Memory B cell (primary cell): ENCODE results near the gene CAMTA1.

Source experiments
- ATAC-seq: fragments of 150-1000 bp; cut with Tn5 transposase; 2 replicates; pipeline ENCODE4 v1.10.0; 2021; ENCODE audit warnings: low read depth, mild to moderate bottlenecking, moderate library complexity
- DNase-seq, 2 donors: peaks; one replicate each; pipeline ENCODE4 v3.0.0; 2022; ENCODE audit warnings: low spot score in 2 of 2
- H3K27ac Mint-ChIP-seq: one replicate; pipeline ENCODE4 v1.8.0; 2022; ENCODE audit warnings: mild to moderate bottlenecking, moderate library complexity, mixed read lengths
- H3K27me3 Mint-ChIP-seq: one replicate; pipeline ENCODE4 v1.8.0; 2022; ENCODE audit warnings: mixed read lengths
- H3K36me3 Mint-ChIP-seq: one replicate; pipeline ENCODE4 v1.8.0; 2022; ENCODE audit warnings: mild to moderate bottlenecking, mixed read lengths
- H3K4me1 Mint-ChIP-seq: one replicate; pipeline ENCODE4 v1.8.0; 2022; ENCODE audit warnings: mixed read lengths
- H3K4me3 Mint-ChIP-seq: one replicate; pipeline ENCODE4 v1.8.0; 2022; ENCODE audit warnings: mild to moderate bottlenecking, moderate library complexity, mixed read lengths
- H3K9me3 Mint-ChIP-seq: one replicate; pipeline ENCODE4 v1.8.0; 2022; ENCODE audit warnings: mixed read lengths

CAMTA1 gene

DNA sequence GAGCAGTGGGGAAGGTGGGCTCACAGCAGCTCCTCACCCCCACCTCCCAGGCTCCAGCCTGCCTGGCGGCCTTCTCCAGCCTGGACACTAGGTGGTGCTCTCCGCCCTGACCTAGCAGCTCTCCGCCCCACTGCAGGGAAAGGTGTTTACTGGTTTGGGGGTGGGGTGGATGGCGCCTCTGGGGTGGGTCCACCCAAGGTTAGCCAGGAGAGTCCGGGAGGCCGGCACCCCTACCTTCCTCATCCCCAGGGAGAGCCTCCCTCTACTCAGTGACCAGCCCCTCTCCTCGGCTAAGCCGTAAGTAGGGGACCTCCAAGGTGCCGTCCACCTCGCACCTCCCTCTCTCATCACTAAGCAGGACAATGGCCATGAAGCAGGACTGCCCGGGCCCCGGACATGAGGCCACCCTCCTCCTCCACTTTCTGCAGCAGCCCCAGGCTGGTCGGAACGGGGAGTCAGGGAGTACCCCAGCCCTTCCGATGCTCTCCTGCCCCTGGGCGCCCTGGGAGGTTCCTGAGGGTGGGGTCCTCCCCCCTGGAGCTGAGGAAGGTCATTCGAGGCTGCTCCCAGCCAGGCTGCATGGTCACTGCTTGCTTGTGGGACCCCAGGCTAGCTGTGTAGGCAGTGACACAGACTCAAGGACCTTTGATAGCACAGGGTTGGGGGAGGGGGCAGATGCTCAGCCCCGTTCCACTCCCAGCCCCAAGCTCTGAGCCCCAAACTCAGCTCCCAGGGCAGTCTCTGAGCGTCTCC is 884.5 kb downstream of the CAMTA1 start:
- DNase-seq (peak; percentile 42 to 60), ATAC-seq (peak; percentile 72)
- Mint-ChIP-seq H3K27me3 (peaks cover 5% of the 10 kb centered on the region), H3K36me3 (no peaks in the 10 kb centered on the region), H3K4me3 (no peak overlapping the region), H3K9me3 (no peaks in the 10 kb centered on the region), H3K4me1 (peaks cover 16% of the 10 kb centered on the region), H3K27ac (no peak overlapping the region)

DNA sequence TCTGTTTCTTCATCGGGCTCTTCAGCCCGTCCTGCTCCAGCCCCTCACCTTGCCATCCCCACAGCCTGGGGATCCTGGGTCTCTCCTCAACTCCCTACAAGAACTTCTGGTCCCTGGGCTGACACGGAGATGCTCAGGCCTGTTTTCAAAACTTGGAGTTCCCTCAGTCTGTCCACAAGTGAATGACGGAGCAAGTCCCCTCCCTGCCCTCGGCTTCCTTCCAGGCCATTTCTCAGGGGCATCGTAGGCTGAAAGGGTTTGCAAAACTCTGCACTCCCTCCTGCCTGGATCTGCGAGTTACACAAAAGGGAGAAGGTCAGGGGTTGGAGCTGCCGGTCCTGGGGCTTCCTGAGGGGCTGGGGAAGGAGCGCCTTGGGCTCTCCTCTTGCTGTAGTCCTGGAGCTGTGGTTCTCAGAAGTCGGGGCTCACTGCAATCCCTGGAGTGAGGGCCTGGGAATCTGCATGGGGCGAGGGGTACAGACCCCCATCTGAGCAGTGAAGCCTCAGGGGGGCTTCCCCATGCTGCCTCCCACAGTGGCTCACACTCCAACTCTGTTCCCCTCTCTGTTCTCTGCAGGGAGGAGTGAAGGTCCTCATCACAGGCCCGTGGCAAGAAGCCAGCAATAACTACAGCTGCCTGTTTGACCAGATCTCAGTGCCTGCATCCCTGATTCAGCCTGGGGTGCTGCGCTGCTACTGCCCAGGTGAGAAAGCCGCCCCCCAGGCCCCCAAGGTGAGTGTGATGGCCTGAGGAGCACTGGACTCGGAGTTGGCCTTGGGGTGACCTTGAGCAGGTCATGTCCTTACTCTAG is 885.3 kb downstream of the CAMTA1 start:
- no peak overlapping the region for H3K27ac Mint-ChIP-seq

GRCh38 chr1:7671146-7671465 is 885.9 kb downstream of the CAMTA1 start:
- no peak for DNase-seq
- Mint-ChIP-seq H3K36me3 (no peaks in the 10 kb centered on the region), H3K27me3 (peaks cover 13% of the 10 kb centered on the region), H3K27ac (no peak overlapping the region), H3K4me1 (peaks cover 16% of the 10 kb centered on the region), H3K4me3 (no peak overlapping the region), H3K9me3 (no peaks in the 10 kb centered on the region)
- no peak for ATAC-seq

More for the DNA sequence above, 885.3 kb downstream of the CAMTA1 start:
- ATAC-seq (no peak), DNase-seq (no peak)
- peaks cover 16% of the 10 kb centered on the region for H3K4me1 Mint-ChIP-seq
- H3K36me3 Mint-ChIP-seq, result no peaks in the 10 kb centered on the region
- H3K27me3 Mint-ChIP-seq, result peaks cover 13% of the 10 kb centered on the region
- no peak overlapping the region for H3K4me3 Mint-ChIP-seq
- no peaks in the 10 kb centered on the region for H3K9me3 Mint-ChIP-seq

- Mint-ChIP-seq H3K27ac (no peak overlapping the region), H3K27me3 (peaks cover 13% of the 10 kb centered on the region), H3K4me1 (peaks cover 16% of the 10 kb centered on the region), H3K9me3 (no peaks in the 10 kb centered on the region), H3K4me3 (no peak overlapping the region), H3K36me3 (no peaks in the 10 kb centered on the region)
- DNase-seq (no peak), ATAC-seq (no peak)
These were observed 886.4 kb downstream of the CAMTA1 start for GRCh38 chr1:7671676-7672075.

GRCh38 chr1:7672864-7673263 is 887.6 kb downstream of the CAMTA1 start:
- Mint-ChIP-seq H3K4me3 (no peak overlapping the region), H3K36me3 (no peaks in the 10 kb centered on the region), H3K4me1 (peaks cover 15% of the 10 kb centered on the region), H3K9me3 (no peaks in the 10 kb centered on the region), H3K27me3 (peaks cover 13% of the 10 kb centered on the region), H3K27ac (no peak overlapping the region)
- no peak for DNase-seq
- no peak for ATAC-seq

DNA sequence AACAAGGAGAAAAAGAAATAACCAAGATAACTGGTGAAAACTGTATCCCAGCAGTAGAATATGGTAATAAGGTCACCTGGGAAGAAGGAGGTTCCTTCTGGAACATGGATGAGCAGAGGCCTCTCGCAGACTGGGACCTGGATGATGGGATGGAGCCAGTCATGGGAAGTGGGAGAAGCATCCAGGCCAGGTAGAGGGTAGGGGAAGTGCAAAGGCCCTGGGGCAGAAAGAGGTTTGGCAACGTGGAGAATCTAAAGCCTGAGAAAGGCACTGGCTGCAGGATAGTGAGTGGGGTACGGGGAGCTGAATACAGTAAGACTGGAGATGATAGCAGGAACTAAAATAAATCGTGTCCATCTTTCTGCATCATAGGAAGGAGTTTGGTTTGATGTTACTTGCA is 889.7 kb downstream of the CAMTA1 start:
- DNase-seq, result no peak
- no peak overlapping the region for H3K4me3 Mint-ChIP-seq
- peaks cover 7% of the 10 kb centered on the region for H3K4me1 Mint-ChIP-seq
- H3K27me3 Mint-ChIP-seq, result peaks cover 13% of the 10 kb centered on the region
- no peak for ATAC-seq
- H3K36me3 Mint-ChIP-seq, result no peaks in the 10 kb centered on the region
- H3K27ac Mint-ChIP-seq, result no peak overlapping the region
- H3K9me3 Mint-ChIP-seq, result no peaks in the 10 kb centered on the region

DNA sequence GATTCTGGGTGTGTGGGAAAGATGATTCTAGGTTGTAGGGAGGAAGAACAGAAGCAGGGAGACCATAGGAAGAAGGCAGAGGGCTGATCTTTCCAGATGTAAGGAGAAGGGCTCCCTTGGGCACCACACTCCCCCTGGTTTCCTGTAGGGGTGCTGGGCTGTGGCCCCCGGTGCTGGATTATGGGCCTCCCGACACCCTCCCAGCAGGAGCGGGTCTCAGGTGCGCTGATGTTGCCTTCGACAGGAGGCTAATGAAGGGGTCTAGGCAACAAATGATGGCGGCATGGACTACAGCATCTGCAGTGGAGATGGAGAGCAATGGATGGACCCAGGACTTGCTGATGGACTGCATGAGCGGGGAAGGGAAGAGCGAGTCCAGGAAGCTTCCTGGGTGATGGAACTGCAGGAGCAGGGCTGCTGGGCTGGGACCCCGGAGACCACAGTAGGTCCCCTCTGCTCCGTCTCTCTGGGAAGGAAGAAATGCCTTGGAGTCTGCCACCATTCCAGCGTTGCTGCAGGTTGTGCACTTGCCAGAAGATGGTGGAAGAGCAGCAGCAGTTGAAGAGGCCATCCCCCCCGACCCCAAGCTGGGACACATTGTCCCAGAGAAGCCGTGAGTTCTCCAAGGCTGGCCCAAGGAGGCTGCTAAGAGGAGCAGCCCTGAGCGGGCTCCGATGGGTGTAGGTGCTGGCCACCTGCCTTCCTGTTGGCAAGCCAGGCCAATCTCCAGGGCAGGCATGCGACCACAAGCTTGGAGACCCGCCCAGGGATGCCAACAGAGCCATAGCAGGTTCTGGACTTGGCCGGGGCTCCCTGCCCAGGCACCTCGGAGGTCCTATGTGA is 890.4 kb downstream of the CAMTA1 start:
- Mint-ChIP-seq H3K36me3 (no peaks in the 10 kb centered on the region), H3K4me1 (peaks cover 3% of the 10 kb centered on the region), H3K9me3 (no peaks in the 10 kb centered on the region), H3K27me3 (peaks cover 11% of the 10 kb centered on the region), H3K4me3 (no peak overlapping the region), H3K27ac (no peak overlapping the region)
- no peak for DNase-seq
- ATAC-seq, result no peak

DNA sequence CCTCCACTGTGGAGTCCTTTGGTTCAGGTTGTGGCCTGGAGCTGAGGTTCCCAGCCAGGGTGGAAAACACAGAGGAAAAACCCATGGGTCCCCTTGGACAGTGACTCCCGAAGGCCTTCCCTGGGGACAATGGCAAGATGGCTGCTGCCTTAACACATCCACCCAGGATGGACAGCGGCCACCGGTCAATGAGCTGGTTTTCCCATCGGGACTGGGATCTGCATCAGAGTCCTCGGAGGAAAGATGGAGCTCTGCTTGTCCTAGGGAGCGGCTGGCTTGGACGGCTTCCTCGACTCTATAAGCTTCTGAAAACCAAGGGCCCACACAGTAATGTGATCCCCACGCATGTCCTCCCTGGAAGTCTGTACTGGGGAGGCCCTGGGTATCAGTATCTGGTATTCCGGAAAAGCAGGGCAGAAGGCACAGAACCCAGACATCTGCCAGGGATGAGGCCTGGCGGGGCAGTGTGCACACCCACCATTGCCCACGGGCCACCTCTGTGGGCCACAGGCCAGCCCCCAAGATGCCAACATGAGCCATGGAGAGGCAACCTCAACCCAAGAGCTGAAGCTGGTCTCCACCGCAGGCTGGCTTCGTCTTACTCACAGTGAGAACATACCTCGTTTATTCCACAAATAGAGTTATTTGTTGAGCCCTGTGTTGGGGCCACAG is 891.2 kb downstream of the CAMTA1 start:
- DNase-seq, result no peak
- Mint-ChIP-seq H3K4me1 (peaks cover 3% of the 10 kb centered on the region), H3K4me3 (no peak overlapping the region), H3K36me3 (no peaks in the 10 kb centered on the region), H3K9me3 (no peaks in the 10 kb centered on the region), H3K27me3 (peaks cover 11% of the 10 kb centered on the region), H3K27ac (no peak overlapping the region)
- no peak for ATAC-seq

DNA sequence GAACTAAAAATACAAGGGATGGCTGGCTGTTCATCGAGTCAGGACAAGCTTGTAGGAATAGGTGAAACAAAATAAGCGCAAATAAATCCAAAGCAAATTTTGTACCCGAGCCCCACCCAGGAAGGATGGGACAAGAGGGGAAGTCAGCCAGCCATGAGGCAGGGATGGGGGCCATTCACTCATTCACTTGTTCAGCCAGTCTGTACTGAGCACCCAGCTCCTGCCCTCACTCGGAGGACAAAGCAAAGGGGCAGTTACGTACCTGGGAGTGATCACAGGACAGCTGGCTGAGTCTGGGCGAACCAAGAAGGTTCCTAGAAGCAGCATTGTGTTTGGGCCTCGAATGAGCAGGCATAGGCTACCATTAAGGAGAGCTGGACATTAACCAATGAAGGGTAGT is 891.9 kb downstream of the CAMTA1 start:
- no peak overlapping the region for H3K4me3 Mint-ChIP-seq
- H3K27me3 Mint-ChIP-seq, result peaks cover 11% of the 10 kb centered on the region
- no peak overlapping the region for H3K27ac Mint-ChIP-seq
- DNase-seq (no peak), ATAC-seq (no peak)
- H3K9me3 Mint-ChIP-seq, result no peaks in the 10 kb centered on the region
- no peaks in the 10 kb centered on the region for H3K36me3 Mint-ChIP-seq
- H3K4me1 Mint-ChIP-seq, result peaks cover 3% of the 10 kb centered on the region

- H3K27ac Mint-ChIP-seq, result no peak overlapping the region
- H3K9me3 Mint-ChIP-seq, result no peaks in the 10 kb centered on the region
- no peak for DNase-seq
- H3K4me1 Mint-ChIP-seq, result peaks cover 3% of the 10 kb centered on the region
- H3K36me3 Mint-ChIP-seq, result no peaks in the 10 kb centered on the region
- ATAC-seq, result no peak
- no peak overlapping the region for H3K4me3 Mint-ChIP-seq
- peaks cover 11% of the 10 kb centered on the region for H3K27me3 Mint-ChIP-seq
These were observed 892.6 kb downstream of the CAMTA1 start for GRCh38 chr1:7677815-7678214.

DNA sequence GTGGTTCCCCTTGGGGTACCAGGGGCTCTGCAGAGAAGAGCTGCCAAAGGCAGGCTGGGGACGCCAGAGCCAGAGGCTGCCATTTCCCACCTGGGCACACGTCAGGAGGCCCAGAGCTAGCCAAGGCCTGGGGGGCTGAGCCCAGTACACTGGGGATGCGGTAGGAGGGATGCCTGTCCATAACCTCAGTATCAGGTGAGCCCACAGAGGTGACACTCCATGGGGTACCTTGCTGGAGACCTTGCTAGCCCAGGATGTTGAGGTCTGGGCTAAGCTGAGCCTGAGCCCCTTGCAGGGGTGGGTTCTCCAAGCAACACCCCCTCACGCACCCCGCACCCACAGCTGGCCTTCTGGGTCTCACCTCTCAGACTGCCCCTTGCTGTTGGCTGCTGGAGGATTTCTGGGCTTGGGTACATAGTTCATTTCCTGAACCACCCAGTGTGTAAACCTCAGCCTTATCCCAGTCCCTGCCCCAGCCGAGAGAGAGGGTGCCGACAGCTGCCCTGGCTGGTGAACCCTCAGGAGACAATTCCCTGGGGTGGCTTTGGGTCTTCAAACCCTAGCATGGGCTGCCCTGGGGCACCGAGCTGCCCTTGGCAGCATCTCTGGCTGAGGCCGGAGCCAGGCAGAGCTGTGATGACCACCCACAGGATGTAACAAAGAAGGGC is 893.4 kb downstream of the CAMTA1 start:
- H3K4me1 Mint-ChIP-seq, result no peaks in the 10 kb centered on the region
- H3K27me3 Mint-ChIP-seq, result peaks cover 11% of the 10 kb centered on the region
- no peaks in the 10 kb centered on the region for H3K9me3 Mint-ChIP-seq
- H3K27ac Mint-ChIP-seq, result no peak overlapping the region
- ATAC-seq (no peak), DNase-seq (no peak)
- H3K36me3 Mint-ChIP-seq, result no peaks in the 10 kb centered on the region
- H3K4me3 Mint-ChIP-seq, result peak overlapping the region; percentile 37

DNA sequence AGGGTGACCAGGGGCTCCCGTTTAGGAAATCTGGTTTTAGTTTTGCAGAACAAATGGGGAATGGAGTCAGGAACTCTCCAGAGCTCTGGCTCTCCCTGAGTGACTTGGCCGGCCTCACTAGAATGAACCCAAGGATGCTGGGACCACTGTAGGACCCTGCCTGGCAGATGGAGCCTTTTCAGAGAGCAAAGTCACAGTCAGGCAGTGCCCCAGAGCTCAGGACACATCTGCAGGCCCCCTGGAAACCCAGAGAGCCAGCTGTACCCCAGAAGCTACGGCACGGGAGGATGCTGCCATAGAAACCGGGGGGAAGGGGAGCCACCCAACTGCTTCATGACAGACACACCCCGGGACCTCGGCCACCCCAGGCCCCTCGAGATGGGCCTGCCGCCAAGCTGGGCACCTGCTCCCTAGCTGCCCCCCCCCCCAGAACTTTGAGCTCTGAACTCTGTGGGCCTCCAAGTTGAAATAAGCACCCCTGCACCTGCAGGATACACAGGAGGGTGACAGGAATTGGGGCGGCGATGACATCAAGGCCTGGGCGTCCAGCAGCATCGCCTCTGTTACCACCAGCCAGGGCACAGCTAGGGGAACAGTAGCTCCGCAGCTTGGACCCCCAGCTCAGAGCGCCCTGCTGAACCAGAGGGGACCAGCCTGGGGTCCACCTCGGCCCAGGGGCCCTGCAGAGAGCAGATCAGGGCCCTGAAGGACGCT is 894.1 kb downstream of the CAMTA1 start:
- Mint-ChIP-seq H3K4me1 (no peaks in the 10 kb centered on the region), H3K27me3 (peaks cover 11% of the 10 kb centered on the region), H3K27ac (no peak overlapping the region), H3K4me3 (peak overlapping the region; percentile 71), H3K9me3 (no peaks in the 10 kb centered on the region), H3K36me3 (no peaks in the 10 kb centered on the region)
- ATAC-seq (no peak), DNase-seq (no peak)

GRCh38 chr1:7679873-7680206 is 894.6 kb downstream of the CAMTA1 start:
- no peak overlapping the region for H3K27ac Mint-ChIP-seq
- ATAC-seq, result no peak
- peak overlapping the region; percentile 71 for H3K4me3 Mint-ChIP-seq
- no peaks in the 10 kb centered on the region for H3K9me3 Mint-ChIP-seq
- DNase-seq, result no peak
- no peaks in the 10 kb centered on the region for H3K4me1 Mint-ChIP-seq
- peaks cover 8% of the 10 kb centered on the region for H3K27me3 Mint-ChIP-seq
- H3K36me3 Mint-ChIP-seq, result no peaks in the 10 kb centered on the region
